IPS-15b (cell line): ENCODE data around the gene VSNL1.

Experiments used
- H3K27me3 ChIP-seq: one replicate; pipeline ENCODE4 v1.6.1; 2013; ENCODE audit warnings: low read length; ENCODE audit not compliant: control insufficient read depth, insufficient read depth
- H3K36me3 ChIP-seq: one replicate; pipeline ENCODE4 v1.6.1; 2013; ENCODE audit warnings: low read length; ENCODE audit not compliant: control insufficient read depth, insufficient read depth
- H3K4me1 ChIP-seq: one replicate; pipeline ENCODE4 v1.6.1; 2013; ENCODE audit warnings: mild to moderate bottlenecking, low read length; ENCODE audit not compliant: control insufficient read depth, insufficient read depth
- H3K4me3 ChIP-seq: one replicate; pipeline ENCODE4 v1.5.1; 2013; ENCODE audit warnings: low read depth, low read length
- H3K9ac ChIP-seq: one replicate; pipeline ENCODE4 v1.6.1; 2013; ENCODE audit warnings: low read depth, mild to moderate bottlenecking, low read length
- H3K9me3 ChIP-seq: one replicate; pipeline ENCODE4 v1.6.1; 2013; ENCODE audit warnings: mild to moderate bottlenecking, low read length; ENCODE audit not compliant: control insufficient read depth, insufficient read depth

VSNL1 gene

GRCh38 chr2:17573804-17574175 is 33.3 kb downstream of the VSNL1 start:
- Histone ChIP-seq H3K4me3 (no peak overlapping the region), H3K36me3 (no peaks in the 10 kb centered on the region), H3K9me3 (no peaks in the 10 kb centered on the region), H3K27me3 (no peaks in the 10 kb centered on the region), H3K9ac (no peak overlapping the region), H3K4me1 (peaks cover 5% of the 10 kb centered on the region)

- Histone ChIP-seq H3K4me3 (no peak overlapping the region), H3K27me3 (no peaks in the 10 kb centered on the region), H3K36me3 (no peaks in the 10 kb centered on the region), H3K9ac (no peak overlapping the region), H3K4me1 (peaks cover 5% of the 10 kb centered on the region), H3K9me3 (no peaks in the 10 kb centered on the region)
Measured at GRCh38 chr2:17574406-17575073, 34.0 kb downstream of the VSNL1 start.

GRCh38 chr2:17576802-17577201 is 36.3 kb downstream of the VSNL1 start:
- no peak overlapping the region for H3K9ac ChIP-seq
- H3K9me3 ChIP-seq: no peaks in the 10 kb centered on the region
- no peaks in the 10 kb centered on the region for H3K27me3 ChIP-seq
- H3K36me3 ChIP-seq: no peaks in the 10 kb centered on the region
- H3K4me1 ChIP-seq: peaks cover 15% of the 10 kb centered on the region
- H3K4me3 ChIP-seq: no peak overlapping the region

GRCh38 chr2:17578466-17578928 is 38.0 kb downstream of the VSNL1 start:
- H3K4me3 ChIP-seq: no peak overlapping the region
- H3K9ac ChIP-seq: no peak overlapping the region
- no peaks in the 10 kb centered on the region for H3K9me3 ChIP-seq
- peaks cover 10% of the 10 kb centered on the region for H3K4me1 ChIP-seq
- no peaks in the 10 kb centered on the region for H3K27me3 ChIP-seq
- H3K36me3 ChIP-seq: no peaks in the 10 kb centered on the region

GRCh38 chr2:17579605-17580318 is 39.3 kb downstream of the VSNL1 start:
- Histone ChIP-seq H3K9me3 (no peaks in the 10 kb centered on the region), H3K36me3 (no peaks in the 10 kb centered on the region), H3K27me3 (no peaks in the 10 kb centered on the region), H3K9ac (no peak overlapping the region), H3K4me1 (peaks cover 10% of the 10 kb centered on the region), H3K4me3 (no peak overlapping the region)

- no peaks in the 10 kb centered on the region for H3K27me3 ChIP-seq
- no peaks in the 10 kb centered on the region for H3K9me3 ChIP-seq
- H3K9ac ChIP-seq: no peak overlapping the region
- H3K36me3 ChIP-seq: no peaks in the 10 kb centered on the region
- H3K4me3 ChIP-seq: no peak overlapping the region
- peaks cover 10% of the 10 kb centered on the region for H3K4me1 ChIP-seq
Measured at GRCh38 chr2:17580319-17580715, 39.8 kb downstream of the VSNL1 start.

- H3K27me3 ChIP-seq: no peaks in the 10 kb centered on the region
- no peak overlapping the region for H3K9ac ChIP-seq
- no peaks in the 10 kb centered on the region for H3K36me3 ChIP-seq
- H3K4me1 ChIP-seq: peaks cover 10% of the 10 kb centered on the region
- no peaks in the 10 kb centered on the region for H3K9me3 ChIP-seq
- H3K4me3 ChIP-seq: no peak overlapping the region
Measured at GRCh38 chr2:17581831-17582230, 41.3 kb downstream of the VSNL1 start.

GRCh38 chr2:17583166-17583565 is 42.7 kb downstream of the VSNL1 start:
- H3K4me1 ChIP-seq: peaks cover 10% of the 10 kb centered on the region
- no peaks in the 10 kb centered on the region for H3K27me3 ChIP-seq
- no peaks in the 10 kb centered on the region for H3K36me3 ChIP-seq
- H3K9me3 ChIP-seq: no peaks in the 10 kb centered on the region
- no peak overlapping the region for H3K4me3 ChIP-seq
- H3K9ac ChIP-seq: no peak overlapping the region

GRCh38 chr2:17583646-17584045 is 43.1 kb downstream of the VSNL1 start:
- Histone ChIP-seq H3K4me1 (peaks cover 10% of the 10 kb centered on the region), H3K9ac (no peak overlapping the region), H3K27me3 (no peaks in the 10 kb centered on the region), H3K36me3 (no peaks in the 10 kb centered on the region), H3K4me3 (no peak overlapping the region), H3K9me3 (no peaks in the 10 kb centered on the region)

GRCh38 chr2:17584689-17585088 is 44.2 kb downstream of the VSNL1 start:
- Histone ChIP-seq H3K9ac (no peak overlapping the region), H3K36me3 (no peaks in the 10 kb centered on the region), H3K4me1 (peaks cover 9% of the 10 kb centered on the region), H3K27me3 (no peaks in the 10 kb centered on the region), H3K9me3 (no peaks in the 10 kb centered on the region), H3K4me3 (no peak overlapping the region)

- no peaks in the 10 kb centered on the region for H3K36me3 ChIP-seq
- no peak overlapping the region for H3K4me3 ChIP-seq
- no peaks in the 10 kb centered on the region for H3K27me3 ChIP-seq
- H3K4me1 ChIP-seq: peaks cover 7% of the 10 kb centered on the region
- H3K9ac ChIP-seq: no peak overlapping the region
- no peaks in the 10 kb centered on the region for H3K9me3 ChIP-seq
Measured at GRCh38 chr2:17587469-17587868, 47.0 kb downstream of the VSNL1 start.

GRCh38 chr2:17588031-17588430 is 47.5 kb downstream of the VSNL1 start:
- Histone ChIP-seq H3K36me3 (no peaks in the 10 kb centered on the region), H3K4me1 (peaks cover 7% of the 10 kb centered on the region), H3K27me3 (no peaks in the 10 kb centered on the region), H3K9me3 (no peaks in the 10 kb centered on the region), H3K4me3 (no peak overlapping the region), H3K9ac (no peak overlapping the region)
